Ishikawa (cell line): Measurements from ENCODE around the gene SF3B6.

Experiments
- EP300 ChIP-seq: IDR thresholded peaks from 2 replicates; pipeline ENCODE4 v1.6.1; 2012; ENCODE audit warnings: borderline replicate concordance
- TAF1 ChIP-seq: IDR thresholded peaks from 2 replicates; pipeline ENCODE4 v1.6.1; 2012; ENCODE audit warnings: low read depth, mild to moderate bottlenecking

DNA sequence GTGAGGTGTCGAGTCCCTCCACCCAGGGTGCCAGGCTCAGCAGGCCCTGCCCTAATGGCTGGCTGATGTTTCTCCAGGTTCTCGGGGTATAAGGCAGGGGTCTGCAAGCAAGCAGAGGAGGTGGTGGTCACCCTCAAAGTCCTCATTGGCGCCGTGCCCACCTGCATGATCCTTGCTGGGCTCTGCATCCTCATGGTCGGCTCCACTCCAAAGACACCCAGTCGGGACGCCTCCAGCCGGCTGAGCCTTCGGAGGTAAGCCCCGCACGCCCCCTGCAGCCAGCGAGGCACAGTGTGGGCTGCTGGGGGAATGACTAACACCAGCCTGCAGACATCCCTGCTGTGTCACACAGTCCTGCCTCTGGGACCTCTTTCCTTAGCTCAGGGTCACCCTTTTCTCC is 52.1 kb downstream of the SF3B6 start:
- TF ChIP-seq TAF1 = no peak
- no peak for TF ChIP-seq EP300
